ENCODE data around the gene SLC7A1.

GRCh38 chr13:29589234-29589633 is 6.3 kb downstream of the SLC7A1 start:
- no peak for TF ChIP-seq POLR2A (IDR thresholded peaks at IDR 0.05)
- no peak for TF ChIP-seq CTCF (IDR thresholded peaks at IDR 0.05)
- no peak for TF ChIP-seq EP300 (IDR thresholded peaks at IDR 0.05)

Data from sigmoid colon (tissue), 4 donors.